ENCODE data around the gene ANKRD62. TPM values are rescaled to one million over a fixed set of nuclear protein-coding genes. Genes with fewer than 3 reads are reported as not detected.
"Not testable (repeated sequence)": the region's sequence is repeated elsewhere in the genome, so short reads cannot be mapped to it uniquely, and the experiment has no call there.

Gene ANKRD62
- total and polyA plus RNA-seq, 4 experiments from 2014 or later, result not detected

GRCh38 chr18:12102136-12102842 lies 8.6 kb downstream of the ANKRD62 start:
- Mint-ChIP-seq H3K36me3 (no peaks in the 10 kb centered on the region), H3K9me3 (no peaks in the 10 kb centered on the region), H3K4me1 (no peaks in the 10 kb centered on the region), H3K27me3 (peaks cover 3 to 12% of the 10 kb centered on the region in 2 donors), H3K4me3 (no peak overlapping the region), H3K27ac (no peak overlapping the region)
- Histone ChIP-seq H3K27ac (ENCODE audit: low read depth, low read length) (no peak overlapping the region), H3K36me3 (ENCODE audit: insufficient read depth, low read length) (no peaks in the 10 kb centered on the region), H3K27me3 (ENCODE audit: insufficient read depth, low read length) (no peaks in the 10 kb centered on the region), H3K9me3 (ENCODE audit: control insufficient read depth in 1 of 2, low read length in 2 of 2) (no peaks in the 10 kb centered on the region), H3K4me3 (ENCODE audit: low read length in 2 of 2) (no peak overlapping the region), H3K4me1 (ENCODE audit: insufficient read depth, low read length) (no peaks in the 10 kb centered on the region)
- ChIA-PET CTCF (ENCODE audit: partially characterized antibody) (no interaction called here), POLR2A (ENCODE audit: partially characterized antibody) (no interaction called here)
- intact Hi-C loops (cut with micrococcal nuclease), result no loop called here
- no peak for DNase-seq

GRCh38 chr18:12106471-12106870 lies 12.8 kb downstream of the ANKRD62 start:
- H3K27ac ChIP-seq (ENCODE audit: low read depth, low read length), result no peak overlapping the region

GRCh38 chr18:12109836-12110235 lies 16.2 kb downstream of the ANKRD62 start:
- Mint-ChIP-seq H3K9me3 (peaks cover 0 to 7% (median 0%) of the 10 kb centered on the region in 8 donors), H3K4me3 (no peak overlapping the region), H3K27ac (no peak overlapping the region), H3K4me1 (no peaks in the 10 kb centered on the region), H3K27me3 (peaks cover 4 to 9% of the 10 kb centered on the region in 2 donors), H3K36me3 (no peaks in the 10 kb centered on the region)
- ChIA-PET CTCF (ENCODE audit: partially characterized antibody) (no interaction called here), POLR2A (ENCODE audit: partially characterized antibody) (no interaction called here)
- H3K4me1 ChIP-seq (ENCODE audit: insufficient read depth, low read length), result no peaks in the 10 kb centered on the region
- no peaks in the 10 kb centered on the region for H3K27me3 ChIP-seq (ENCODE audit: insufficient read depth, low read length)
- H3K4me3 ChIP-seq (ENCODE audit: low read length in 2 of 2), result no peak overlapping the region
- DNase-seq, result no peak
- no peaks in the 10 kb centered on the region for H3K36me3 ChIP-seq (ENCODE audit: insufficient read depth, low read length)
- no peaks in the 10 kb centered on the region for H3K9me3 ChIP-seq (ENCODE audit: control insufficient read depth in 1 of 2, low read length in 2 of 2)
- intact Hi-C loops (cut with micrococcal nuclease), result no loop called here
- H3K27ac ChIP-seq (ENCODE audit: low read depth, low read length), result no peak overlapping the region

More at GRCh38 chr18:12106471-12106870, 12.8 kb downstream of the ANKRD62 start:
- DNase-seq, result no peak
- no peak overlapping the region for H3K4me3 ChIP-seq (ENCODE audit: low read length in 2 of 2)
- no peaks in the 10 kb centered on the region for H3K4me1 Mint-ChIP-seq
- no peak overlapping the region for H3K4me3 Mint-ChIP-seq
- H3K36me3 Mint-ChIP-seq, result no peaks in the 10 kb centered on the region
- ChIA-PET CTCF (ENCODE audit: partially characterized antibody) (no interaction called here), POLR2A (ENCODE audit: partially characterized antibody) (no interaction called here)
- H3K27me3 ChIP-seq (ENCODE audit: insufficient read depth, low read length), result no peaks in the 10 kb centered on the region
- peaks cover 0 to 5% (median 0%) of the 10 kb centered on the region in 8 donors for H3K9me3 Mint-ChIP-seq
- H3K4me1 ChIP-seq (ENCODE audit: insufficient read depth, low read length), result no peaks in the 10 kb centered on the region
- H3K36me3 ChIP-seq (ENCODE audit: insufficient read depth, low read length), result no peaks in the 10 kb centered on the region
- no peak overlapping the region for H3K27ac Mint-ChIP-seq
- peaks cover 4 to 9% of the 10 kb centered on the region in 2 donors for H3K27me3 Mint-ChIP-seq
- intact Hi-C loops (cut with micrococcal nuclease), result no loop called here
- no peaks in the 10 kb centered on the region for H3K9me3 ChIP-seq (ENCODE audit: control insufficient read depth in 1 of 2, low read length in 2 of 2)

- no peak overlapping the region for H3K27ac ChIP-seq (ENCODE audit: low read depth, low read length)
- no peaks in the 10 kb centered on the region for H3K9me3 ChIP-seq (ENCODE audit: control insufficient read depth in 1 of 2, low read length in 2 of 2)
- no peak overlapping the region for H3K4me3 ChIP-seq (ENCODE audit: low read length in 2 of 2)
- Mint-ChIP-seq H3K27ac (no peak overlapping the region), H3K4me3 (no peak overlapping the region), H3K4me1 (no peaks in the 10 kb centered on the region), H3K36me3 (no peaks in the 10 kb centered on the region), H3K9me3 (peaks cover 0 to 6% (median 0%) of the 10 kb centered on the region in 8 donors), H3K27me3 (peaks cover 0 to 12% of the 10 kb centered on the region in 2 donors)
- ChIA-PET CTCF (ENCODE audit: partially characterized antibody) (no interaction called here), POLR2A (ENCODE audit: partially characterized antibody) (no interaction called here)
- intact Hi-C loops (cut with micrococcal nuclease), result no loop called here
- no peaks in the 10 kb centered on the region for H3K36me3 ChIP-seq (ENCODE audit: insufficient read depth, low read length)
- H3K27me3 ChIP-seq (ENCODE audit: insufficient read depth, low read length), result no peaks in the 10 kb centered on the region
- DNase-seq, result no peak
- H3K4me1 ChIP-seq (ENCODE audit: insufficient read depth, low read length), result no peaks in the 10 kb centered on the region
These were observed 20.5 kb downstream of the ANKRD62 start for GRCh38 chr18:12113999-12114646.

- no peak overlapping the region for H3K4me3 Mint-ChIP-seq
- H3K4me1 Mint-ChIP-seq, result no peaks in the 10 kb centered on the region
- H3K4me3 ChIP-seq (ENCODE audit: low read length in 2 of 2), result no peak overlapping the region
- intact Hi-C loops (cut with micrococcal nuclease), result no loop called here
- ChIA-PET POLR2A (ENCODE audit: partially characterized antibody) (no interaction called here), CTCF (ENCODE audit: partially characterized antibody) (no interaction called here)
- H3K9me3 ChIP-seq (ENCODE audit: control insufficient read depth in 1 of 2, low read length in 2 of 2), result no peaks in the 10 kb centered on the region
- H3K27me3 Mint-ChIP-seq, result peaks cover 12 to 15% of the 10 kb centered on the region in 2 donors
- no peaks in the 10 kb centered on the region for H3K36me3 Mint-ChIP-seq
- H3K36me3 ChIP-seq (ENCODE audit: insufficient read depth, low read length), result no peaks in the 10 kb centered on the region
- H3K27ac ChIP-seq (ENCODE audit: low read depth, low read length), result no peak overlapping the region
- H3K27me3 ChIP-seq (ENCODE audit: insufficient read depth, low read length), result no peaks in the 10 kb centered on the region
- no peak for DNase-seq
- H3K9me3 Mint-ChIP-seq, result no peaks in the 10 kb centered on the region
- H3K27ac Mint-ChIP-seq, result no peak overlapping the region
- no peaks in the 10 kb centered on the region for H3K4me1 ChIP-seq (ENCODE audit: insufficient read depth, low read length)
These were observed 25.7 kb downstream of the ANKRD62 start for GRCh38 chr18:12119358-12119757.

GRCh38 chr18:12121175-12122042 lies 27.8 kb downstream of the ANKRD62 start:
- intact Hi-C loops (cut with micrococcal nuclease), result no loop called here
- no peaks in the 10 kb centered on the region for H3K36me3 ChIP-seq (ENCODE audit: insufficient read depth, low read length)
- H3K36me3 Mint-ChIP-seq, result no peaks in the 10 kb centered on the region
- H3K27ac Mint-ChIP-seq, result no peak overlapping the region
- peaks cover 20 to 23% of the 10 kb centered on the region in 2 donors for H3K27me3 Mint-ChIP-seq
- H3K27ac ChIP-seq (ENCODE audit: low read depth, low read length), result no peak overlapping the region
- H3K4me3 ChIP-seq (ENCODE audit: low read length in 2 of 2), result no peak overlapping the region
- H3K4me1 ChIP-seq (ENCODE audit: insufficient read depth, low read length), result no peaks in the 10 kb centered on the region
- H3K9me3 ChIP-seq (ENCODE audit: control insufficient read depth in 1 of 2, low read length in 2 of 2), result no peaks in the 10 kb centered on the region
- CTCF ChIA-PET (ENCODE audit: partially characterized antibody), result no interaction called here
- POLR2A ChIA-PET (ENCODE audit: partially characterized antibody), result no interaction called here
- H3K4me3 Mint-ChIP-seq, result no peak overlapping the region
- no peaks in the 10 kb centered on the region for H3K9me3 Mint-ChIP-seq
- H3K4me1 Mint-ChIP-seq, result no peaks in the 10 kb centered on the region
- no peak for DNase-seq
- H3K27me3 ChIP-seq (ENCODE audit: insufficient read depth, low read length), result no peaks in the 10 kb centered on the region

GRCh38 chr18:12122043-12122389 lies 28.4 kb downstream of the ANKRD62 start:
- H3K27ac ChIP-seq (ENCODE audit: low read depth, low read length); H3K4me1 Mint-ChIP-seq; DNase-seq; H3K9me3 ChIP-seq (ENCODE audit: control insufficient read depth in 1 of 2, low read length in 2 of 2); POLR2A ChIA-PET (ENCODE audit: partially characterized antibody); H3K4me3 Mint-ChIP-seq; H3K27ac Mint-ChIP-seq; H3K36me3 ChIP-seq (ENCODE audit: insufficient read depth, low read length); H3K9me3 Mint-ChIP-seq; H3K4me3 ChIP-seq (ENCODE audit: low read length in 2 of 2); intact Hi-C loops (cut with micrococcal nuclease); H3K27me3 ChIP-seq (ENCODE audit: insufficient read depth, low read length); CTCF ChIA-PET (ENCODE audit: partially characterized antibody); H3K36me3 Mint-ChIP-seq; H3K4me1 ChIP-seq (ENCODE audit: insufficient read depth, low read length): not testable (repeated sequence)
- peaks cover 22% of the 10 kb centered on the region in 2 donors for H3K27me3 Mint-ChIP-seq
